GM19372 (cell line): Measurements from ENCODE around the gene HEATR5A.
"Not testable (repeated sequence)": the region's sequence is repeated elsewhere in the genome, so short reads cannot be mapped to it uniquely, and the experiment has no call there.

Source experiments
- ATAC-seq: cut with Tn5 transposase; IDR thresholded peaks from one replicate; pipeline ENCODE4 v1.9.1; 2021; ENCODE audit warnings: mild to moderate bottlenecking, low read depth, moderate library complexity; ENCODE audit not compliant: unreplicated experiment

Gene HEATR5A

GRCh38 chr14:31391977-31392503 lies 28.3 kb downstream of the HEATR5A start:
- ATAC-seq, result no peak

GRCh38 chr14:31391473-31391872 lies 28.9 kb downstream of the HEATR5A start:
- no peak for ATAC-seq

GRCh38 chr14:31389946-31390345 lies 30.4 kb downstream of the HEATR5A start:
- no peak for ATAC-seq

- no peak for ATAC-seq
These were observed 31.5 kb downstream of the HEATR5A start for GRCh38 chr14:31388687-31389413.

GRCh38 chr14:31387091-31387490 lies 33.3 kb downstream of the HEATR5A start:
- no peak for ATAC-seq

GRCh38 chr14:31386271-31386670 lies 34.1 kb downstream of the HEATR5A start:
- no peak for ATAC-seq

- no peak for ATAC-seq
These were observed 38.1 kb downstream of the HEATR5A start for GRCh38 chr14:31382221-31382620.

- no peak for ATAC-seq
These were observed 40.2 kb downstream of the HEATR5A start for GRCh38 chr14:31380106-31380505.

- ATAC-seq, result not testable (repeated sequence)
These were observed 41.0 kb downstream of the HEATR5A start for GRCh38 chr14:31379125-31379947.

- no peak for ATAC-seq
These were observed 42.9 kb downstream of the HEATR5A start for GRCh38 chr14:31377433-31377832.

- no peak for ATAC-seq
These were observed 48.7 kb downstream of the HEATR5A start for GRCh38 chr14:31371646-31372045.

- no peak for ATAC-seq
These were observed 56.8 kb downstream of the HEATR5A start for GRCh38 chr14:31363331-31364073.

- no peak for ATAC-seq
These were observed 57.6 kb downstream of the HEATR5A start for GRCh38 chr14:31362746-31363145.

- ATAC-seq, result not testable (repeated sequence)
These were observed 58.6 kb downstream of the HEATR5A start for GRCh38 chr14:31361761-31362160.

- no peak for ATAC-seq
These were observed 59.3 kb downstream of the HEATR5A start for GRCh38 chr14:31360919-31361662.

- ATAC-seq, result no peak
These were observed 63.1 kb downstream of the HEATR5A start for GRCh38 chr14:31357279-31357678.

GRCh38 chr14:31346097-31346496 lies 74.3 kb downstream of the HEATR5A start:
- no peak for ATAC-seq

- no peak for ATAC-seq
These were observed 79.1 kb downstream of the HEATR5A start for GRCh38 chr14:31341280-31341679.

GRCh38 chr14:31340297-31341063 lies 79.9 kb downstream of the HEATR5A start:
- no peak for ATAC-seq
